Colonic mucosa (tissue), 2 donors: ENCODE measurements around the gene SPRR2B. TPM values are rescaled to one million over a fixed set of nuclear protein-coding genes. Genes with fewer than 3 reads are reported as not detected.

Experiments used
- total RNA-seq, 2 donors: library from RNA; stranded (reverse); fragmentation: NEBNext Ultra II Directional in 1 of 2; extraction: Animal tissue kit (Norgen Biotek cat#: 25700) in 1 of 2; gene quantifications; one replicate each; pipeline ENCODE4 v1.2.1, GENCODE V29; 2021
- donor health status: DM: no; HTN: no; CAD: no.
- donor health status: DM: no; HTN: no; CAD: no.

The SPRR2B gene
- total RNA-seq, 2 donors from 2014 or later, result not detected

Other genes with a start within 250 kb of the SPRR2B start
- not detected for gene LCE1A, start 244.1 kb downstream of the SPRR2B start, total RNA-seq
- not detected for gene LCE6A, start 228.8 kb downstream of the SPRR2B start, total RNA-seq
- gene LCE7A, start 211.6 kb downstream of the SPRR2B start, total RNA-seq, result not detected
- gene SMCP, start 193.3 kb downstream of the SPRR2B start, total RNA-seq, result not detected
- gene IVL, start 163.1 kb downstream of the SPRR2B start, total RNA-seq, result not detected
- not detected for gene SPRR5, start 124.4 kb downstream of the SPRR2B start, total RNA-seq
- gene SPRR4, start 101.0 kb downstream of the SPRR2B start, total RNA-seq, result not detected
- gene SPRR1A, start 87.5 kb downstream of the SPRR2B start, total RNA-seq, result not detected
- gene SPRR3, start 69.9 kb downstream of the SPRR2B start, total RNA-seq, result not detected
- not detected for gene SPRR1B, start 40.4 kb downstream of the SPRR2B start, total RNA-seq
- gene SPRR2D, start 30.5 kb downstream of the SPRR2B start, total RNA-seq, result not detected
- gene SPRR2A, start 14.1 kb downstream of the SPRR2B start, total RNA-seq, result not detected
- not detected for gene SPRR2E, start 22.9 kb upstream of the SPRR2B start, total RNA-seq
- not detected for gene SPRR2F, start 41.9 kb upstream of the SPRR2B start, total RNA-seq
- gene SPRR2G, start 79.3 kb upstream of the SPRR2B start, total RNA-seq, result not detected
- gene LELP1, start 131.8 kb upstream of the SPRR2B start, total RNA-seq, result not detected
- gene PRR9, start 146.0 kb upstream of the SPRR2B start, total RNA-seq, result not detected
- not detected for gene LORICRIN, start 188.1 kb upstream of the SPRR2B start, total RNA-seq
- not detected for gene PGLYRP3, start 241.3 kb upstream of the SPRR2B start, total RNA-seq